ENCODE data around the gene HNRNPF.

DNA sequence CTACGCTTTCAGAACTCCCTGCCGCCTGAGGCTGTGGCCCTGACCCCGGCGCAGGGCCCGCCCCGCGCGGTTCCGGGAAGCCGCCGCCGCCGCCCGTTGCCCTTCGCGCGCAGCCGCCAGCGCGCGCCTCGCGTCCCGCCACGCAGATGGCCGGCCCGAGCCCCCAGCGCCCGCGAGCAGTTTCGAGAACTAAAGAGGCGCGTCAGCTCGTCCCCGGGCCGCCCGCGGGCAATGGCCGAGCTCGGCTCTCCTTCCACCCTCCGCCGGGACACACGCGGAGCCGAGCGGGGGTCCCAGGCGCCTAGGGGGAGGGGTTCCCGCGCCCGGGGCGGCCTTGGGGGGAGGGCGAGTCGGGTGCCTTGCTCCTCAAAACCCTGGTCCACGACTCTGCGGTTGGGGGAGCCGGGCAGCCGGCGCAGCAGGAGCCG, 1.8 kb downstream of the HNRNPF start:
- TF ChIP-seq, protein P1, sequence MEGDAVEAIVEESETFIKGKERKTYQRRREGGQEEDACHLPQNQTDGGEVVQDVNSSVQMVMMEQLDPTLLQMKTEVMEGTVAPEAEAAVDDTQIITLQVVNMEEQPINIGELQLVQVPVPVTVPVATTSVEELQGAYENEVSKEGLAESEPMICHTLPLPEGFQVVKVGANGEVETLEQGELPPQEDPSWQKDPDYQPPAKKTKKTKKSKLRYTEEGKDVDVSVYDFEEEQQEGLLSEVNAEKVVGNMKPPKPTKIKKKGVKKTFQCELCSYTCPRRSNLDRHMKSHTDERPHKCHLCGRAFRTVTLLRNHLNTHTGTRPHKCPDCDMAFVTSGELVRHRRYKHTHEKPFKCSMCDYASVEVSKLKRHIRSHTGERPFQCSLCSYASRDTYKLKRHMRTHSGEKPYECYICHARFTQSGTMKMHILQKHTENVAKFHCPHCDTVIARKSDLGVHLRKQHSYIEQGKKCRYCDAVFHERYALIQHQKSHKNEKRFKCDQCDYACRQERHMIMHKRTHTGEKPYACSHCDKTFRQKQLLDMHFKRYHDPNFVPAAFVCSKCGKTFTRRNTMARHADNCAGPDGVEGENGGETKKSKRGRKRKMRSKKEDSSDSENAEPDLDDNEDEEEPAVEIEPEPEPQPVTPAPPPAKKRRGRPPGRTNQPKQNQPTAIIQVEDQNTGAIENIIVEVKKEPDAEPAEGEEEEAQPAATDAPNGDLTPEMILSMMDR (IDR thresholded peaks at IDR 0.05): no peak
- TF ChIP-seq POLR2A (IDR thresholded peaks at IDR 0.05): no peak
